ENCODE data around the gene DEFB131B.

DNA sequence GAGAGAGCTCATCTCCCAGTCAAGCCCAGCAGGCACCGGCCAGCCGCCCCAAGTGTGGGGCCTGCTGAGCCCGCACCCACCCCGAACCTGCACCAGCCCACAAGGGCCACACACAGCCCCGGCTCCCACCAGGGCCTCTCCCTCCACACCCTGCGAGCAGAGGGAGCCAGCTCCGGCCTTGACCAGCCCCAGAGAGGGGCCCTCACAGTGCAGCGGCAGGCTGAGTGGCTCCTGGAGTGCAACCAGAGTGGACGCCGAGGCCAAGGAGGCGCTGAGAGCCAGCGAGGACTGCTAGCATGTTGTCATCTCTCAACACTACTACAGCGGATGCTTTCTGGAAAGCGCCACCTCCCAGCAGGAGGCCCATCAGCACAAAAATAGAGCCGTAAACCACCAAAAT is 34.4 kb upstream of the DEFB131B start:
- TF ChIP-seq POLR2A (IDR thresholded peaks at IDR 0.05) = no peak
- TF ChIP-seq, protein P1, sequence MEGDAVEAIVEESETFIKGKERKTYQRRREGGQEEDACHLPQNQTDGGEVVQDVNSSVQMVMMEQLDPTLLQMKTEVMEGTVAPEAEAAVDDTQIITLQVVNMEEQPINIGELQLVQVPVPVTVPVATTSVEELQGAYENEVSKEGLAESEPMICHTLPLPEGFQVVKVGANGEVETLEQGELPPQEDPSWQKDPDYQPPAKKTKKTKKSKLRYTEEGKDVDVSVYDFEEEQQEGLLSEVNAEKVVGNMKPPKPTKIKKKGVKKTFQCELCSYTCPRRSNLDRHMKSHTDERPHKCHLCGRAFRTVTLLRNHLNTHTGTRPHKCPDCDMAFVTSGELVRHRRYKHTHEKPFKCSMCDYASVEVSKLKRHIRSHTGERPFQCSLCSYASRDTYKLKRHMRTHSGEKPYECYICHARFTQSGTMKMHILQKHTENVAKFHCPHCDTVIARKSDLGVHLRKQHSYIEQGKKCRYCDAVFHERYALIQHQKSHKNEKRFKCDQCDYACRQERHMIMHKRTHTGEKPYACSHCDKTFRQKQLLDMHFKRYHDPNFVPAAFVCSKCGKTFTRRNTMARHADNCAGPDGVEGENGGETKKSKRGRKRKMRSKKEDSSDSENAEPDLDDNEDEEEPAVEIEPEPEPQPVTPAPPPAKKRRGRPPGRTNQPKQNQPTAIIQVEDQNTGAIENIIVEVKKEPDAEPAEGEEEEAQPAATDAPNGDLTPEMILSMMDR (IDR thresholded peaks at IDR 0.05) = no peak
